Measurements from ENCODE around the gene TSPAN16.
"Not testable (repeated sequence)": the region's sequence is repeated elsewhere in the genome, so short reads cannot be mapped to it uniquely, and the experiment has no call there.

Gene TSPAN16

DNA sequence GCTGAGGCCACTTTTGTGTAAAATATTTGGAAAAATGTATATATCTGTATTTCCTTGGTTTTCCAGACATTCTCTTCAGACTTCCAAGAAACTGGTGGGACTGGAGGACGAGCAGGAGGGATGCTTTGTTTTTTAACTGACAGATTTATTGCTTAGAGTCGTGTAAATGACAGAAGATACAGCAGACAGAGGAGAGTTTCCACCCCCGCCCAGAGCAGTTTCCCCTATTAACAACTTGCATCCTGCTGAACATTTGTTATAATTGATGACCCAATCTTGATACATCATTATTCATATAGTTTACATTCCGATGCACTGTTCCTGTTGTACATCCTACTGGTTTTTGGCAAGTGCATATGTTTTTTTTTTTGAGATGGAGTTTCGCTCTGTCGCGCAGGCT is 26.6 kb upstream of the TSPAN16 start:
- no peak for DNase-seq

GRCh38 chr19:11273296-11273695 is 22.7 kb upstream of the TSPAN16 start:
- no peak for DNase-seq

DNA sequence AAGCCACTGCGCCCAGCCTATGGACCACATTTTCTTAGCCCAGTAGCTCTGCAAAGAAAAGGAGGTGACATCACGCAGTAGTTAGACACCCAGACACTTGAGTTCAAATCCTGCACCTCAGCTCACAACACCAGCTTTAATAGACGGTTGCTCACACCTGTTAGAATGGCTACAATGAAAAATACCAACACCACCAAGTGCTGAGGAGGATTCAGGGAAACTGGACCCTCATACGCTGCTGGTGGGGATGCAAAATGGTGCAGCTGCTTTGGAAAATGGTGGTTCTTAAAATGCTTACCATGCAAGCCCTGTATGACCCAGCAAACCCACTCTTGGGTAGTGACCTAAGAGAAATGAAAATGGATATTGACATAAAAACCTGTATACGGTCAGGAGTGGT is 22.0 kb upstream of the TSPAN16 start:
- DNase-seq: no peak

DNA sequence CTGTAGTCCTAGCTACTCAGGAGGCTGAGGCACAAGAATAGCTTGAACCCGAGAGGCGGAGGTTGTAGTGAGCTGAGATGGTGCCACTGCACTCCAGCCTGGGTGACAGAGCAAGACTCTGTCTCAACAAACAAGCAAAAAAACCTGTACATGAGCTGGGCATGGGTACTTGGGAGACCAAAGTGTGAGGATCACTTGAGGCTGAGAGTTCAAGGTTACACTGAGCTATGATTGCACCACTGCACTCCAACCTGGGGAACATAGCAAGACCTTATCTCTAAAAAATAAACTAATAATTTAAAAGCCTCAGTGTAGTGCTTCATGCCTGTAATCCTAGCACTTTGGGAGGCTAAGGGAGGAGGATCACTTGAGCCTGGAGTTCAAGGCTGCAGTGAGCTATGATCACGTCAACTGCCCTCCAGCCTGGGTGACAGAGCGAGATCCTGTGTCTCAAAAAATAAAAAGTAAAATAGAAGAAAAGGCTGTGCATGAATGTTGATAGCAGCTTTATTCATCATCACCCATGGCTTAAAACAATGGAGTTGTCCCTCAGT is 21.4 kb upstream of the TSPAN16 start:
- DNase-seq: no peak

GRCh38 chr19:11278670-11279069 is 17.3 kb upstream of the TSPAN16 start:
- no peak for DNase-seq

GRCh38 chr19:11279505-11280236 is 16.3 kb upstream of the TSPAN16 start:
- DNase-seq: peak; percentile 71

DNA sequence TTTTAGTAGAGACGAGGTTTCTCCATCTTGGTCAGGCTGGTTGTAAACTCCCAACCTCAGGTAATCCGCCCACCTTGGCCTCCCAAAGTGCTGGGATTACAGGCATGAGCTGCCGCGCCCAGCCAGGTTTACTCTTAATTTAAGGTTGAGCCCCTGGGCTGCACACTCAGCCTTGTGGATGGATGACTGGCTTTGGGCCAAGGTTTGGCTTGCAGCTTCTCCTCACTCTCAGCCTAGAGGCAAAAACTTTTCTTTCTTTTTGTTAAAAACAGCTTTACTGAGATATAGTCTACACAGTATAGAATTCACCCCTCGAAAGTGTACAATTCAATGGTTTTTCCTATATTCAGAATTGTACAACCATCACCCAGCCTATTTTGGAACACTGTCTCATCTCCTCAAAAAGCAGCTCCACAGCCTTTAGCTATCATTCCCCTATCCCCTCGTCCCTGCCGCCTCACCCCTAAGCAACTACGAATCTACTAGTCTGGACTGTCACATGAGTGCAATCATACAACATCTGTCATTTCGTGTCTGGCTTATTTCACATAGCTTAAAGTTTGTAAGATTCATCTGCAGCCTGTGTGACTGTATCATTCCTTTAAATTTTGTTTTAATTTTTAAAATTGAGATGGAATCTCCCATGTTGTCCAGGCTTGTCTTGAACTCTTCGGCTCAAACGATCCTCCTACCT is 14.5 kb upstream of the TSPAN16 start:
- no peak for DNase-seq

DNA sequence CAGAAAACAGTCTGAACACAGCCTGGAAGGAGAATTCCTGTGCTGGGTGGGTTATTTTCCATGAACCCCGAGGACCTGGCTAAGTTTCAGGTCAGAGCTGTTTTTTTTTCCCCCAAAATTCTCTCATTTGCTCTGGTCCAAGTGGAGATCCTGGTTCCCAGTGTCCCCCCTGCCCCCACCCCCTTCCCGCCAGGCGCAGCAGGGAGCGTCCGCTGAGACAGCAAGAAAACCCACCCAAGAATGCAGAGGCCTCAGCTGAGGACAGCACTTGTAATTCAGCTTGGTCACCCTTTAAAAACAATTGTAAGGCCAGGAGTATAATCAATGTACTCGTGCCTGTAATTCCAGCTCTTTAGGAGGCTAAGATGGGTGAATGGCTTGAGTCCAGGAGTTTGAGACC is 11.4 kb upstream of the TSPAN16 start:
- DNase-seq: no peak

- DNase-seq: no peak
Measured at GRCh38 chr19:11286312-11286974, 9.5 kb upstream of the TSPAN16 start.

- no peak for DNase-seq
Measured at GRCh38 chr19:11288349-11288748, 7.6 kb upstream of the TSPAN16 start.

DNA sequence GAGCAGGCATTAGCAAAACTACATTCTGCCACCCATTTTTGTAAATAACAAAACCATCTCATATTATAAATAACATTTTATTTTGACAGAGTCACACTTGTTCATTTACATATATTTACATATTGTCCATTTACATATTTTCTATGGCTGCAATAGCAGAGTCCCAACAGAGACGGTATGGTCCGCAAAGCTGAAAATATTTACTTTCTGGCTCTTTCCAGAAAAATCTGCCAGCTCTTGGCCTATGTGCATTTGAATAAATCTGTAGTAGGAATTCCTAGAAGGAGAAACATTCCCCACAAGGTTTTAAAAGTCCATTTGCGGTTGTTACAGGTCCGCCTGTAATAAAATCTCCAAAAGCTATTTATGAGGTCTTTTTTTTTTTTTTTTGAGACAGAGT is 5.7 kb upstream of the TSPAN16 start:
- DNase-seq: no peak

DNA sequence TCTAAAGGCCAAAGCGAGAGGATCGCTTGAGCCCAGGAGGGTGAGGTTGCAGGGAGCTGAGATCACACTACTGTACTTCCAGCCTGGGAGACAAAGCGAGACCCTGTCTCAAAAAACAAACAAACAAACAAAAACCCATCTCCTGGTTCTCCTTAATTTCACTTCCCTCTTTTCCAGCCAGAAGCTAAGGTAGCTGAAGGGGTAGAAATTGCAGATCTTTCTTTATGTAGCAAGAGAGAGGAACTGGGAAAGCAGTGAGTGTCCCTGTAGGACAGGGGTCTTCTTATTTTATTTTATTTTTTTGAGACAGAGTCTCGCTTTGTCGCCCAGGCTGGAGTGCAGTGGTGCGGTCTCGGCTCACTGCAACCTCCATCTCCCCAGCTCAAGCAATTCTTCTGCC is 4.5 kb upstream of the TSPAN16 start:
- no peak for DNase-seq

DNA sequence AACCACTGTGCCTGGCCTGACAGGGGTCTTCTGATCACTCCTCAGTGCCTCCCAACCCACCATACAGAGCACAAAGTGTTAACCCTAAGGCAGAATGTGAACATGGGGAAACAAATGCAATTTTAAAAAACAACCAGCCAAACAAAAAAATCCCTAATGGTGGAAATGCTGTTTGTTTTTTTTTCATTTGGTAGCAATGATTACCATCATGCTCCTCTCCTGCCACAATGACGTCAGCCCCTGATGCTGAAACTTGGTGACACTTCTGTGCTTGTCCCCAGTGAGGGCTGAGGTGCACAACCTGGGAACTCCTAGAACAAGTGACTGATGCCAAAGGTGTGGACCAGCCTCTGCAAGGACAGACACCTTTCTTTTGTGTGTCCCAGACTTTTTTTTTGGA is 4.0 kb upstream of the TSPAN16 start:
- DNase-seq: no peak

DNA sequence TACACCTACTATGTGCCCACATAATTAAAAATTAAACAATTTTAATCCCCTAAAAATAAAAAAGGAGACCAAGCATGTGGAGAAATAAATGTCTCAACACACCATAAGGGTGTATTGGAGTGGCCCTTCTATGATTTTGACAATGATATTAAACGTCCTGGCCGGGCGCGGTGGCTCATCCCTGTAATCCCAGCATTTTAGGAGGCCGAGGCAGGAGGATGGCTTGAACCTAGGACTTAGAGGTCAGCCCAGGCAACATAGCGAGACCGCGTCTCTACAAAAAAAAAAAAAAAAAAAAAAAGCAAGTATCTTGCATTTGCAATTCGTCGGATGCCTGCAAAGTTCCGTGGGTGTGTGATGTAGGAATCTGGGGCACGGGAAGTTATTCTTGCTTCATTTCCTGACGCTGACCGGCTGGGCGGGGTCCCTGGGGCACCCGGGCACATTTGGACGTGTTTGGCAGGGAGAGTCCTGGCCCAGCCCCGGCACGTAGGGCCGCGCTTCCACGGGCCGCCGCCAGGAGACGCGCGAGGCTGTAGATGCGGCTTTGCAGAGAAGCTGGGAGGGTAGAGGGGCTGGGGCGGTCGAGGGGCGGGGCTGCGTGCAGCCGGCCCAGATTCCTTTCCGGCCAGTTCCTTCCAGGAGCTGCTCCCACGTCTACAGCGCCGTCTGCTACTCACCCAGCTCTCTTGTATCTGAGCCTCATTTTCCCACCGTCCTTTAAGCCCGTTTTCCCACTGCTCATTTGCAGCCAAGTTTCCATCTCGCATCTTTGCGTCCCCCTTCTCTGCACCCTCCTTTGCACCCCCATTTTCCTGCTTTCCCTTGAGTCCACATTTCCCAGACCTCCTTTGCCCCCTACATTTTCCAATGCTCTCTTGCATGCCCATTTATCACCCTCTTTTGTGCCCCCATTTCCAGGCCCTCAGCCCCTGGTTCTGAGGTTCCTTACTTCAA is 2.2 kb upstream of the TSPAN16 start:
- peak; percentile 81 for DNase-seq

GRCh38 chr19:11295180-11295579 is 780 bp upstream of the TSPAN16 start:
- DNase-seq: no peak

DNA sequence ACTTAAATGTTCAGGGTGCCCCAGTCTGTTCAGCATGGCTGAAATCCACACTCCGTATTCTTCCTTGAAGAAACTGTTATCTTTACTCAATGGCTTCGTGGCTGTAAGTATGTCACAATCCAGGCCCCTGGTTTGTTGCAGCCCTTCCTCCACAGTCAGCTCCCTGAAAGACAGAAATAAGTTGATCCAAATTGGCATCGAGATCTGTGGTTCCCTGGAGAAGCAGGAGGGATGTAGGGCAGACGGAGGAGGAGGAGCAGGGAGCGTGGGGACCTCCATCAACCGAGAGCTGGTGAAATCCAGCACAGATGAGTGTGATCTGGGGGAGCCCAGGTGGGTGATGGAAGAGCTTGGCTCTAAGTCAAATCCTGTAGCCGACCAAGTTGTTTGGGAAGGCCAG is 304 bp downstream of the TSPAN16 start:
- no peak for DNase-seq

DNA sequence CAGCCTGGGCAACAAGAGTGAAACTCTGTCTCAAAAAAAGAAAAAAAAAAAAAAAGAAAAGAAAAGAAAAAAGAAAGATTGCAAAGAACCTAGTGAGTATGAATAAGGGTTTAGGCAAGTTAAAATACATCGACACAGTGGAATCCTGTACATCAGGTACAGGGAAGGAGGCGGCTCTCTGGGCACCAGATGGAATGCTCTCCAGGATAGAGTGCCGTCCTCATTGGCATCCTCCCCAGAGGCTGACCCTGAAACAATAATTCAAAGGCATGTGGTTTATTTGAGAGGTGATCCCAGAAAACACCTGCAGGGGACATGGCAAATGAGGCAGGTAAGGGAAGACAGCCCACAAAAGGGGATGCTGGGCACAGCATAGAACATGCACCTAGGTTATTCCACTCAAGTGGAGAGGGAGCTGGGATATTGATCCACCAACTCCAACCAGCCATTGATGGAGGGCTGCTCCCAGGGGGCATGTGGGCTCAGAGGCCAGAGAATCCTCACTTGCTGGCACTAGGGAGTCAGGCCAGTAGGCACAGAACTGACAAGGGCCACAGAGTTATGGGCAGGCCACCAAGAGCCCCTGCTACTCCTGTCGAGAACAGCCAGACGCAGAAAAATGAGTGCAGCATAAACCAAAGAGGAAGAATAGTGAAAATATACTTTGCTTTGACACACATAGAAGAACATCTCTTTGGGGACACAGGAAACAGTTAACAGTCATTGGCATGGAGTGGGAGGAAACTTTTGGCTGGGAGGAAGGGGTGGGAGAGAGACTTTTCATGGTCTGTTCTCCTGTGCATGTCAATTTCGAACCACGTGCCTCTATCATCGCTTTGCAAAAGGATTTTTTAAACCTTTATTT is 4.2 kb downstream of the TSPAN16 start:
- no peak for DNase-seq

GRCh38 chr19:11300811-11301120 is 4.8 kb downstream of the TSPAN16 start:
- no peak for DNase-seq

- no peak for DNase-seq
Measured at GRCh38 chr19:11304936-11305335, 9.0 kb downstream of the TSPAN16 start.

DNA sequence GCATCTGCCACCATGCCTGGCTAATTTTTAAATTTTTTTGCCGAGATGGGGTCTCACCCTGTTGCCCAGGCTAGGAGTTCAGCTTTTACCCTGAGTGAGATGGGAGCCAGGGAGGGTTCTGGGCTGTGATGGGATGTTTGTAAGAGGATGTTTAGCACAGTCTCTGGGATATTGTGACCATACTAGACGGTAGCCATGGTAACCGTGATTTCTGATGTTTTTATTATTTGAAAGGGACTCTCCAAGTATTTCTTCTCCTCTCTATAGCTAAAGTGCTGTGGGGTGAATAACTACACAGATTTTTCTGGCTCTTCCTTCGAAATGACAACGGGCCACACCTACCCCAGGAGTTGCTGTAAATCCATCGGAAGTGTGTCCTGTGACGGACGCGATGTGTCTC is 10.4 kb downstream of the TSPAN16 start:
- no peak for DNase-seq

DNA sequence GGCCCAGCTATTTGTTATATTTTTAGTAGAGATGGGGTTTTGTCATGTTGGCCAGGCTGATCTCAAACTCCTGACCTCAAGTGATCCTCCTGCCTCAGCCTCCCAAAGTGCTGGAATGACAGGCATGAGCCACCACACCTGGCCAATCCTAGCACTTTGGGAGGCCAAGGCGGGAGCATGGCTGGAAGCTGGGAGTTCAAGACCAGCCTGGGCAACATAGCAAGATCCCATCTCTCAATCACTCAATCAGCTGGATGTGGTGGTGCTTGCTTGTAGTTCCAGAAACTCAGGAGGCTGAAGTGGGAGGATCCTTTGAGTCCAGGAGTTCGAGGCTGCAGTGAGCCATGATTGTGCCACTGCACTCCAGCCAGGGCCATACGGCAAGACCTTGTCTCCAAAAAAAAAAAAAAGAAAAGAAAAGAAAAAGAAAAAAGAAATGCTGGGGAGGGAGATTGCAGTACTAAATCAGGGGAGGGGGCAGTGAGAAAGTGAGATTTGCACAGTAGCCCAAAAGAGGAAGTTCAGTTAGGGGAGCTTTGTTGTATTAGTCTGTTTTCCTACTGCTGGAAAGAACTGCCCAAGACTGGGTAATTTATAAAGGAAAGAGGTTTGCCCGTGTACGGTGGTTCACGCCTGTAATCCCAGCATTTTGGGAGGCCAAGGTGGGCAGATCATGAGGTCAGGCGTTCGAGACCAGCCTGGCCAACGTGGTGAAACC is 24.5 kb downstream of the TSPAN16 start:
- DNase-seq: not testable (repeated sequence)
